Peyer's patch (tissue), 4 donors: Measurements from ENCODE around the gene IGFBP2.

Experiments used
- CTCF ChIP-seq, 6 experiments: fragments of 450-650 bp in 4 of 6; fragments of 200-600 bp in 2 of 6; sonication (generic) in 1 of 6; IDR thresholded peaks; one replicate each; pipeline ENCODE4 v1.5.1; 2017 to 2019; ENCODE audit warnings: antibody characterized with exemption in 6 of 6, mild to moderate bottlenecking in 3 of 6, moderate library complexity in 1 of 6
- POLR2A ChIP-seq, 2 donors: fragments of 450-650 bp; IDR thresholded peaks; one replicate each; pipeline ENCODE4 v1.5.1; 2017; ENCODE audit warnings: antibody characterized with exemption in 2 of 2, mild to moderate bottlenecking in 2 of 2, moderate library complexity in 2 of 2

- TF ChIP-seq POLR2A (IDR thresholded peaks at IDR 0.05) (no peak), CTCF (IDR thresholded peaks at IDR 0.05) (no peak)
These were observed 3.4 kb upstream of the IGFBP2 start for GRCh38 chr2:216629784-216630183.
